HCT116 (cell line): ENCODE measurements around the gene NRAP. TPM values are rescaled to one million over a fixed set of nuclear protein-coding genes. Genes with fewer than 3 reads are reported as not detected.

Experiments
- ATAC-seq: fragments of 200-7000 bp; cut with Tn5 transposase; 2 replicates; pipeline ENCODE4 v1.9.1; 2020; ENCODE audit warnings: mild to moderate bottlenecking, moderate library complexity
- BruUV-seq: library from RNA; stranded (reverse); fragments of 400-500 nt; replicated peaks from 2 replicates; lab custom pipeline; 2021; lab: Mats Ljungman, UMichigan
- CTCF ChIA-PET: fragments of 300-600 bp; sonication (Branson Sonifier 250); formaldehyde crosslinking; loops from one replicate; lab custom pipeline; 2021; ENCODE audit warnings: antibody characterized with exemption; lab: Charles Lee
- POLR2A ChIA-PET: fragments of 300-600, 350-600 bp; sonication (Branson Sonifier 250); formaldehyde crosslinking; loops from one replicate; lab custom pipeline; 2021; ENCODE audit warnings: antibody characterized with exemption; lab: Charles Lee
- RAD21 ChIA-PET, 2 experiments: fragments of 300-600 bp; sonication (Branson Sonifier 250); formaldehyde crosslinking; loops; one replicate each; lab custom pipeline; 2023; ENCODE audit warnings: low total read pairs in 2 of 2; ENCODE audit not compliant: uncharacterized antibody in 2 of 2, unreplicated experiment in 2 of 2, low non-redundant PET in 1 of 2; lab: Charles Lee
- DNase-seq: peaks from one replicate; pipeline ENCODE4 v3.0.0-alpha.2; 2010; ENCODE audit warnings: low read depth, low spot score
- H2AFZ ChIP-seq: fragments of 200-600 bp; shearing (Covaris generic), sonication (generic); 2 replicates; pipeline ENCODE4 v1.6.1; 2017; ENCODE audit warnings: low read depth, mixed run types, mixed read lengths, antibody characterized with exemption, low read length; ENCODE audit not compliant: poor library complexity, severe bottlenecking
- H3K27ac ChIP-seq: 2 replicates; pipeline ENCODE4 v1.5.1; 2012; ENCODE audit warnings: low read depth, low read length
- H3K27me3 ChIP-seq: fragments of 200-600 bp; sonication (generic); 2 replicates; pipeline ENCODE4 v1.6.1; 2016; ENCODE audit warnings: mixed run types, low read length, mixed read lengths; ENCODE audit not compliant: insufficient read depth
- H3K36me3 ChIP-seq, 2 experiments: fragments of 200-500 bp in 1 of 2; fragments of 200-600 bp in 1 of 2; sonication (Bioruptor generic) in 1 of 2; sonication (generic) in 1 of 2; 2 replicates each; pipeline versions ENCODE4 v1.5.1 to v1.6.1; 2014 to 2016; ENCODE audit warnings: low read length in 2 of 2, inconsistent platforms in 1 of 2, mixed read lengths in 1 of 2, mixed run types in 1 of 2; ENCODE audit not compliant: insufficient read depth in 2 of 2, control insufficient read depth in 1 of 2
- H3K4me1 ChIP-seq, 2 experiments: fragments of 200-600 bp in 1 of 2; sonication (generic) in 1 of 2; 2 replicates each; pipeline versions ENCODE4 v1.5.1 to v1.6.1; 2012 to 2017; ENCODE audit warnings: low read length in 2 of 2, inconsistent platforms in 1 of 2, mild to moderate bottlenecking in 1 of 2, mixed read lengths in 1 of 2, mixed run types in 1 of 2, moderate library complexity in 1 of 2; ENCODE audit not compliant: insufficient read depth in 2 of 2, control insufficient read depth in 1 of 2
- H3K4me2 ChIP-seq: fragments of 200-600 bp; sonication (generic); 2 replicates; pipeline ENCODE4 v1.6.1; 2017; ENCODE audit warnings: mixed run types, low read length, mixed read lengths
- H3K4me3 ChIP-seq, 2 experiments: fragments of 200-600 bp in 1 of 2; sonication (generic) in 1 of 2; replicated peaks in 1 of 2; 2 replicates each; pipeline ENCODE4 v1.5.1; 2011 to 2016; ENCODE audit warnings: low read length in 2 of 2, control low read depth in 1 of 2, low read depth in 1 of 2, mild to moderate bottlenecking in 1 of 2, mixed read lengths in 1 of 2, mixed run types in 1 of 2
- H3K79me2 ChIP-seq: fragments of 200-600 bp; sonication (generic); 2 replicates; pipeline ENCODE4 v1.6.1; 2017; ENCODE audit warnings: mild to moderate bottlenecking, mixed run types, low read length, moderate library complexity, mixed read lengths; ENCODE audit not compliant: insufficient read depth
- H3K9ac ChIP-seq: fragments of 200-600 bp; sonication (generic); 2 replicates; pipeline ENCODE4 v1.6.1; 2016; ENCODE audit warnings: low read length, mixed read lengths
- H3K9me2 ChIP-seq: fragments of 200-600 bp; sonication (generic), shearing (Covaris generic); 2 replicates; pipeline ENCODE4 v1.6.1; 2017; ENCODE audit warnings: mixed run types, mild to moderate bottlenecking, moderate library complexity; ENCODE audit not compliant: insufficient read depth
- H3K9me3 ChIP-seq, 2 experiments: fragments of 200-500 bp in 1 of 2; fragments of 200-600 bp in 1 of 2; sonication (Bioruptor generic) in 1 of 2; sonication (generic) in 1 of 2; 2 replicates each; pipeline ENCODE4 v1.6.1; 2014 to 2017; ENCODE audit warnings: low read length in 2 of 2, mixed read lengths in 2 of 2, inconsistent platforms in 1 of 2, low read depth in 1 of 2, mild to moderate bottlenecking in 1 of 2, mixed run types in 1 of 2, moderate library complexity in 1 of 2; ENCODE audit not compliant: control insufficient read depth in 1 of 2, insufficient read depth in 1 of 2
- H4K20me1 ChIP-seq: fragments of 200-600 bp; sonication (generic), shearing (Covaris generic); 2 replicates; pipeline ENCODE4 v1.6.1; 2017; ENCODE audit warnings: mixed run types, mild to moderate bottlenecking, moderate library complexity; ENCODE audit not compliant: insufficient read depth
- CTCF ChIP-seq, 3 experiments: fragments of 200-600 bp in 1 of 3; sonication (generic) in 1 of 3; IDR thresholded peaks in 2 of 3; conservative IDR thresholded peaks in 1 of 3; 2 replicates each; pipeline ENCODE4 v1.5.1; 2012 to 2017; ENCODE audit warnings: low read depth in 2 of 3, low read length in 2 of 3, antibody characterized with exemption in 1 of 3, borderline replicate concordance in 1 of 3, control low read depth in 1 of 3, mild to moderate bottlenecking in 1 of 3, mixed read lengths in 1 of 3, mixed run types in 1 of 3, moderate library complexity in 1 of 3; ENCODE audit not compliant: insufficient read depth in 1 of 3
- EGR1 ChIP-seq: IDR thresholded peaks from 2 replicates; pipeline ENCODE4 v1.6.1; 2012; ENCODE audit warnings: low read depth
- ELF1 ChIP-seq: IDR thresholded peaks from 2 replicates; pipeline ENCODE4 v1.6.1; 2012; ENCODE audit warnings: low read depth, borderline replicate concordance
- JUND ChIP-seq: IDR thresholded peaks from 2 replicates; pipeline ENCODE4 v1.6.1; 2012
- POLR2AphosphoS5 ChIP-seq: IDR thresholded peaks from 2 replicates; pipeline ENCODE4 v1.6.1; 2011; ENCODE audit warnings: mild to moderate bottlenecking, low read depth, low read length, moderate library complexity
- RAD21 ChIP-seq: IDR thresholded peaks from 2 replicates; pipeline ENCODE4 v1.6.1; 2012; ENCODE audit warnings: low read depth, mild to moderate bottlenecking
- REST ChIP-seq: IDR thresholded peaks from 2 replicates; pipeline ENCODE4 v1.6.1; 2012; ENCODE audit warnings: low read depth
- SIN3A ChIP-seq: IDR thresholded peaks from 2 replicates; pipeline ENCODE4 v1.6.1; 2012; ENCODE audit warnings: low read depth
- SP1 ChIP-seq: IDR thresholded peaks from 2 replicates; pipeline ENCODE4 v1.6.1; 2012; ENCODE audit warnings: low read depth
- YY1 ChIP-seq: IDR thresholded peaks from 2 replicates; pipeline ENCODE4 v1.6.1; 2011; ENCODE audit warnings: low read length, low read depth, moderate library complexity, mild to moderate bottlenecking; ENCODE audit not compliant: insufficient replicate concordance; ENCODE audit errors: extremely low read depth
- intact Hi-C: fragments of 100-400 bp; cut with micrococcal nuclease; formaldehyde crosslinking; loops from 2 replicates; pipeline ENCODE4 v1.10.0; 2022
- total RNA-seq: library from RNA; stranded (reverse); gene quantifications from one replicate; pipeline ENCODE4 v1.2.1, GENCODE V29; 2021; ENCODE audit not compliant: unreplicated experiment

The NRAP gene
- total RNA-seq, 1 experiment from 2014 or later: not detected

- Histone ChIP-seq H3K4me1 (no peaks in the 10 kb centered on the region), H3K4me2 (no peak overlapping the region), H3K36me3 (no peaks in the 10 kb centered on the region), H2AFZ (no peak overlapping the region), H3K27ac (no peak overlapping the region), H3K9me3 (no peaks in the 10 kb centered on the region), H3K9me2 (no peaks in the 10 kb centered on the region), H3K4me3 (no peak overlapping the region), H3K9ac (no peak overlapping the region), H3K79me2 (no peaks in the 10 kb centered on the region), H4K20me1 (no peaks in the 10 kb centered on the region), H3K27me3 (peaks cover 10% of the 10 kb centered on the region; the same call in 1 of the 2 replicates)
- intact Hi-C loops: no loop called here
- TF ChIP-seq POLR2AphosphoS5 (no peak), CTCF (IDR thresholded peaks at IDR 0.05 in 2 of 3, conservative IDR thresholded peaks at IDR 0.05 in 1 of 3; ENCODE audit: borderline replicate concordance in 1 of 3, insufficient read depth in 1 of 3, low read depth in 2 of 3, low read length in 2 of 3) (no peak), EGR1 (no peak), JUND (no peak), ELF1 (no peak), SIN3A (no peak)
- ChIA-PET CTCF (no interaction called here), POLR2A (no interaction called here), RAD21 (no interaction called here)
- no TSS peak for BruUV-seq
- ATAC-seq (no peak), DNase-seq (no peak)
Observed at GRCh38 chr10:113631684-113632367, 32.0 kb downstream of the NRAP start.

- Histone ChIP-seq H3K4me2 (no peak overlapping the region), H3K9ac (no peak overlapping the region), H3K9me2 (no peaks in the 10 kb centered on the region), H3K9me3 (no peaks in the 10 kb centered on the region), H3K4me1 (no peaks in the 10 kb centered on the region), H2AFZ (no peak overlapping the region), H3K27me3 (peaks cover 18% of the 10 kb centered on the region; the same call in 1 of the 2 replicates), H3K27ac (no peak overlapping the region), H3K36me3 (no peaks in the 10 kb centered on the region), H4K20me1 (no peaks in the 10 kb centered on the region), H3K79me2 (no peaks in the 10 kb centered on the region), H3K4me3 (no peak overlapping the region)
- ChIA-PET RAD21 (no interaction called here), POLR2A (no interaction called here), CTCF (no interaction called here)
- intact Hi-C loops: no loop called here
- DNase-seq: no peak
- BruUV-seq: no TSS peak
- no peak for ATAC-seq
- no peak for TF ChIP-seq SP1
- TF ChIP-seq EGR1: no peak
- TF ChIP-seq SIN3A: no peak
- TF ChIP-seq YY1: no peak
- TF ChIP-seq RAD21: no peak
- TF ChIP-seq POLR2AphosphoS5: no peak
- TF ChIP-seq REST: no peak
Observed at GRCh38 chr10:113630929-113631533, 32.8 kb downstream of the NRAP start.
